ENCODE data around the gene ARL3.
A peak's percentile ranks its signal among the peaks of the same experiment; 100 is the strongest.

ARL3 gene

DNA sequence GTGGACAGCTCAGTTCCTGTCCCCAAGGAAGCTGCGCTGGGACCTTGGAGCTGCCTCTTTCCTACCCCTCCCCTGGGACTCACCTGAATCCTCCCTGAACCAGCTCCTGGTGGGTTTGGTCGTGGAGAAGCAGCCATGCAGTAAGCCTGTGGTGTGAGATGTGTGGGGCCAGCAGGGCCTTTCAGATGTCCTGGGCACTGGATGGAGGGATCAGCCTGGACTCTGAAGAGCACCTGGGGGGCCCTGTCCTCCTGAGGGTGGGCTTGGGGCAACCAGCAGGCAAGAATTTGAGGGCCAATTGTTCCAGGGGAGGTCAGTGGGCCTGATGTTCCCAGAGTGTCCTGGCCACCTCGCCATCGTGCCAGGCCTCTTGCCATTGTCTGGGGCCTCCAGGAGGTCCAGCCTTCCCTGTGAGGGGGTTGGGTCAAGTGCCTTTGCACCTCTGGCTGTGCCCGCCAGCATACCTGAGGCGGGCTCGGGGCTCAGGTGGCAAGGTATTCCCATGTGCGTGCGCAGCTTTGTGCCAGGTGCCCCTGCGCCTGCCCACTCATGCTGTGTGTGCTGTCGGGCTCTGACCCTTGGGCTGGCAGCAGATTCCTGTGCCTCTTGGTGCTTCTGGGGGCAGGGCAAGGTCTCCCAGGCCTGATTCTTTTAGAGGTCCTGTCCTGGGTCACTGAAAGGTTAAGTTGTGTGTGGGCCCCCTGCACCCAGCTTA lies 62.6 kb downstream of the ARL3 start:
- no peak for DNase-seq (ENCODE audit: low read depth in 2 of 2)

- no peak for DNase-seq (ENCODE audit: low read depth in 2 of 2)
Observed at GRCh38 chr10:102650655-102651454, 63.3 kb downstream of the ARL3 start.

- DNase-seq (ENCODE audit: low read depth in 2 of 2): no peak
Observed at GRCh38 chr10:102649797-102650654, 64.2 kb downstream of the ARL3 start.

DNA sequence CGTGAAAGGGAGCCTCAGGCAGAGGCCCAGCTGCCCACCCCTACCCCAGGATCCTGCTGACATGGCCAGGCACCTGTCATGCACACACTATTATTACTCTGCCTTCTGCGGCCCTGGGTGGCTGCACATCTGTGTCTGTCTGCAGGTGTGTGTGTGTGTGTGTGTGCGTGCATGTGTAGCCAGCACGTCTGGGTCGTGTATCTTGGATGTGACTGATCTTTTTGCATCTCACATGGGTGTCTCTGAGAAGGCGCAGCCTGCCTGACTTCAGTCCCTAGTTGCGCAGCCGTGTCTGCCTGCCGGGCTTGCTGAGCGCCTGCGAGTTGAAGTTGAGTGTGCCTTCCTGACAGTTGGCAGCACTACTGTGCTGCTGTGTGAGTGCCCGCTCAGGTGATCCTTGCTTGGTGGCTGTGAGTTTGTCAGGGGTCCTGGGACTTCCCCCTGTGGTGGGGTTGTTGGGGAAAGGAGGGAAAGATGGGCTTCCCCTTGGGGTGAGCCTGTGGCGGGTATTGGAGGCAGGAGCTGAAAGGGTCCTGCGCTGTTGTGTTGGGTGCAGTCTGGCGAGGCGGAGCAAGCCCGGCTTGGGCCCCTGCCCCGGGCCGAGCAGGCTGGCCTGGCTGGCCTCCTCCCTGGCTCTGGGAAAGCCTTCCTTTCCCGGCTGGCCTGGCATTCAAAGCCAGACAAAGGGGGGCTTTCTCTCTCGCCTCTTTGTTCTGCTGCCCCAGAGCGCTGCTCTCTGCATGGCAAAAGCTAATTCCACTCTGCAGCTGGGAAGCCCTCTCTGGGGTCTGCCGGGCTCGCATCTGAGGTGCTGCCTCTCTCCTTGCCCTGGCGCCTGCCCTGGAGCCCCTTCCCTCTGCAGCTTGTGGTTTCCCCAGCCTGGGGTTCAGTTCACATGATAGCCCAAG lies 65.1 kb downstream of the ARL3 start:
- no peak for DNase-seq (ENCODE audit: low read depth in 2 of 2)

DNA sequence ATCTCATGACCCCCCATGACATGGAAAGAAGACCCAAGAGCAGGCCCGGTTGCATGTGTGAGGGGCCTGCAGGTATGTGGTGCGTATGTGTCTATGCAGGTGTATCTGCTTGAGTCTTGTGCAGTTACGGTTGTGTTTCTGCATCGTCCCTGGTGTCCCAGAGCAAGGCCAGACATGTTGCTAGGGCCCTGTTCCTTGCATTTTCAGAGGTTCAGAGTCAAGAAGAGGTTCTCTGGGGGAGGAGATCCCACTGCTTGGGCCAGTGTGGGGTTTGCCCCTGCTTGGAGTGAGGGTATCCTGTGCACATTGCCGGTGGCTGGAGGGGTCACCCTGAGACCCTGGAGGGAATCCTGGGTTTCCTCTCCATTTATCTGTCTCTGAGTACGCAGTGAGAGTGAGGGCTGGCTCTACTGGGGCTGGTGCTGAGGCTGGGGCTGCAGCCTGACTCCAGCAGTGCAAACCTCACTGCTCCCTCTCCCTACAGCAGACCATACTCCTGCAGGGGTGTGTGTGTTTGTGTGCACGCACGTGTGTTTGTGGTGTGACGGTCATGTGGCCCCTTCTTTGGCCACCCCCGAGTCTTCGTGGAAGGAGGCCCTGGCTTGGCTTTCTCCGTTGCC lies 65.8 kb downstream of the ARL3 start:
- DNase-seq (ENCODE audit: low read depth in 2 of 2): no peak

- no peak for DNase-seq (ENCODE audit: low read depth in 2 of 2)
Observed at GRCh38 chr10:102647443-102648268, 66.5 kb downstream of the ARL3 start.

GRCh38 chr10:102646610-102647442 lies 67.4 kb downstream of the ARL3 start:
- no peak for DNase-seq (ENCODE audit: low read depth in 2 of 2)

DNA sequence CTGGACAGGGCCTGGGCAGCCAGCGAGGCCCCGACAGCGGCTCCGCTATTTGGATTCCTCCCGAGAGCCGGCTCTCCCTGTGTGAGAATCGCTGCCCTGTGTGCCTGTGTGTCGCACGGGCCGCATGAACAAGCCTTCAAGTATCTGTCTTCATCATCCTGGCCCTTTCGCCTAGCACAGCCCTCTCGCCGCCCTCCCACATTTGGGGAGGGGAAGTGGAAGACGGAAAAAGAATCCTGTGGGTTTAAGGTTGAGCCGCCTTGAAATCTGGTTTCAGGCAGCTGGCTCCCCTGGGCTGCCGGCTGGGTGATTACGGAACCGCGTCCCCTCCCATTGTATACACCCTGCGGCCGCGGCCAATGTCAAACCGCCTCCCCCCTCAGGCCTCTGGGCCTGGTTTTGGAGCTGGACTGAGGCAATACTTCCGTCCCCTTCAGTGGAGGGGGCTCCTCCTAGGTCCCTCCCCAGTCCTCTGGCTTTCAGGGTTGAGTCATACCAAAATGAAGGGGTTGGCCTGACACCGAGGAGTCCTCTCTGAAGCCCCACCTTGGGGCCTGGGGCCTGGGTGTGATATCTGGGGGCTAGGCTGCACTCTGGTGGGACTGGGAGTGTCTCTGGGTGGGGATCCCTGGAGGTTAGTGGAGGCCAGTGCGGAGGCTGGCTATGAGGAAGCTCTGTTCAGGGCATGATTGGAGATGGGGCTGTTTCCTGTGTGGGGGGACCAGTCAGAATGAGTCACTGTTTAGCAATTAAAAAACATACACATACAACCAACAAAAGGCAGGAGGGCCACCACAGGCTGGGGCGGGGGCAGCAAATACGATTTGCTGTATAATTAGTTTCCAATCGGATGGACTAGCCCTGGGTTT lies 68.2 kb downstream of the ARL3 start:
- DNase-seq (ENCODE audit: low read depth in 2 of 2): peak; percentile 73 to 78

DNA sequence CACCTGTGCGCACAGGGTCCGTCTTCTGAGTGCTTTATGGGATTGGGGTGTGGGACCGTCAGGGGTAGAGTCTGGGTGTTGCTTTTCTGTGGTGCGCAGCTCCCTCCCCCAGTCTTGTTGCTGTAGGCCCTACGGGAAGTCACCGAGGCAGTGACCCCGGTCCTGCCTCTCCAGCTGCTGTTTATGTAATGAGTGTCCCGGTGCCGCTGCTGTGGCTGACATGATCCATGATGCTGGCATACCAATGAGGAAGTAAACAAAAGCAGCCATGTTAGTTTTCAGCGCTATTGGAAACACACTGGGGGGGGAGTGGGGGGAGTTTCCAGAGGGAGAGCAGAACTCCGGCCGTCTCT lies 68.8 kb downstream of the ARL3 start:
- DNase-seq (ENCODE audit: low read depth in 2 of 2): no peak

GRCh38 chr10:102644646-102645387 lies 69.4 kb downstream of the ARL3 start:
- DNase-seq (ENCODE audit: low read depth in 2 of 2): no peak

DNA sequence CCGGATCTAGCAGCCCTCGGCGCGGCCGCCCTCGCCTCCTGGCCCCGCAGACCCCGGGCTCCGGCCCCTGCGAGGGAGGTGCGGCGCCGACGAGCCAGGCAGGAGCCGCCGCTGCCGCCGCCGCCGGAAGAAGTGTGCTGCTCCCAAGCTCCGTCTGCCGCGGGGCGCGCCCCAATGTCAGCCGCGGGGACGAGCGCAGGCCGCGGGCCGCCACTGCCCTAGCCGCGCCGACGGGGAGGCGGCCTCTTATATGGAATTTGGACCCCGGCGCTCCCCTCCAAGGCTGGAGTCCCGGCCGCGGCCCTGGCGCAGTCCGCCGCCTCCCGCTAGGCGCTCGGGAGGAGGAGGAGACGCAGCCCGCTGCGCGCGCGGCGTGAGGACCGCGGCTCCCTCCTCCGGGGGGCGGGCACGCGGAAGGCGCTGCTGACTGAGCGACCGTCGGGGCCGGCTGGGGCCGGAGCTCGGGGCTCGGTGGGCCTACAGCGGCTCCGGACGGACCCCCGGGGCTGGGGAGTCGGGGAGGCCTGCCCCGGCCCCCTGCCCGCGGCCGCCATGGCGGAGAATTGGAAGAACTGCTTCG lies 70.0 kb downstream of the ARL3 start, which contains the start of gene TRIM8:
Gene TRIM8 (plus strand): TSS at position 414 of the 580 bp plus-strand sequence. CDS start 139 bp downstream, at position 553.
- DNase-seq (ENCODE audit: low read depth in 2 of 2): no peak

GRCh38 chr10:102643336-102644065 lies 70.7 kb downstream of the ARL3 start:
- DNase-seq (ENCODE audit: low read depth in 2 of 2): peak in 1 of 2 experiments; percentile 46

DNA sequence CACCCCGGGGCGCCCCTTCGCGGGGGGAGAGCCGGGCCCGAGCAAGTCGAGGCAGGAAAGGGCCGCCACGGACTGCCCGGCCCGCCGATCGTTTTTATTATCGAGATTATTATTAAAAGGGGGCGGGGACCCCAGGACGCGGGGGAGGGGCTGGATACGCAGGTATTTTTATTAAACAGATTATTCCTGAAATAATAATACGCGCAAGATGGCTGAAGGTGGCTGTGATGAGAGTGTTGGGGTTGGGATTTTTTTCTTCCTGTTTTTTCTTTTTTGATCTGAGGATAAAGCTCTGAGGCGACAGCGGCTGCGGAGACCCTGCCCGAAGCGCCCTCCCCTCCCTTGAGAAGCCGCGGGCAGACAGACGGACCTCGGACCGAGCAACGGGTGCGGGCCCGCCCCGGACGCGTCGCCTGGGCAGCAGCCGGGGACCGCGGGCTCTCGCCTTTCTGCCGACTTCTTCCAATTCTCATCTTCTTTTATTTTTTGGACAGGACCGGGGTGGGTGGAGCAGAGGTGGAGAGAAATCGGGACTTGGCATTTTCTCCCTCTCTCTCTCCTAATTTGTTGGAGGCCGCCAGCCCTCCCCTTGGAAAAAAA lies 71.4 kb downstream of the ARL3 start:
- DNase-seq (ENCODE audit: low read depth in 2 of 2): no peak

DNA sequence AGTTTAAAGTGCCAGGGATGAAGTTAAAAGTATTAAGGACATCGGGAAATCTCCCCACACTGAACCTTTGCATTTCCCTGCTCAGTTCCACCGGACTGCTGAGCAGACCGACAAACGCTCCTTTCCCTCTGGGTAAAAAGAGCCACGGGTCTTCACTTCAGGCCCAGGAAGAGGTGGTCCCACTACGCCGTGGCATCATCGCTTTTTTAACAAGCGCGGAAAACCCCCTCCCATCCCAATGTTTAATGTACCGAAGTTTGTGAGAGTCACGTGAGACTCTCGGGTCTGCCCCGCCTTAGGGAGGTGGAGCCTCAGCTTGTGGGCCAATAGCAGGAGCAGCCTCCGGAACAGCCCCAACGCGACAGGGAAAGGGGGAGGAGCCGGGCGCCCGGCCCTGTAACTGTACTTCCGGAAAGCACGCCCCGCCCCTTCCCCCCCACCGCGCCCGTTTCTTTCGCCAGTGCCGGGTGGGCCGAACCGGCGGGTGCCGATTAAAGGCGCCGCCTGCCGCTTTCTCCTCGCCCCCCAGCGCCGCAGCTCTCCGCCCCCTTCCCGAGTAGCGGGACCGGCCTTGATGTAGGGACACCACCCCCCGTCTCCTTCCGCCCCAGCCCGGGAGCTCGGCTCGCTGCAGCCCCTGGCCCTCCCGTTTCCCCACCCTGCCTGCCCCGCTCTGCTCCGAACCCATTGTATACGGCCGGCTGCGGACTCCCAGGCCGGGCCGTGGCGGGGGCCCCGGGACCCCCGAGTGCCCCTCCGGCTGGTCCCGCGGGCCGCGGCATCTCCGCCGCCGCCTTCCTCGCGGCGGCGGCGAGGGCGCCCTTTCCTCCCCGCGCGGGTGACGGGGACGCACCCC lies 72.1 kb downstream of the ARL3 start:
- peak; percentile 89 to 92 for DNase-seq (ENCODE audit: low read depth in 2 of 2)

DNA sequence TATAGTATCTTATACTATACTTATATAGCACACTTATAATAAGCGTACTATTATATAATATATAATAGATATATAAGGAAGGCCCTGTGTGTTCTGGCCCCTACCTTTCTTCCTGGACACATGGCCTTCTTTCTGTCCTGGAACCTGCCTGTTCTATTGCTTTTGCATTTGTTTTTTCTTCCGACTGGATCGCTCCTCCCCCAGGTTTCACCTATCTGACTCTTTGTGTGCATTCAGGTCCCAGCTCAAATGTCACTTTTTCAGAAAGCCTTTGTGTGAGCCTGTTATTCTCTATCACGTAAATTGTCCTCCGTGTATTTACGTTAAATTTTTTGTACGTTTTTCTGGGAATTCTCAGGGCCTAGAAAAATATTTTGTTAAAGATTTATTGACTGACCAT lies 72.8 kb downstream of the ARL3 start:
- no peak for DNase-seq (ENCODE audit: low read depth in 2 of 2)
